Measurements from ENCODE around the gene TIMP2. TPM values are rescaled to one million over a fixed set of nuclear protein-coding genes. Genes with fewer than 3 reads are reported as not detected.

The TIMP2 gene
- total RNA-seq, 3 donors from 2014 or later: 72.0 to 344 (median 112) TPM

DNA sequence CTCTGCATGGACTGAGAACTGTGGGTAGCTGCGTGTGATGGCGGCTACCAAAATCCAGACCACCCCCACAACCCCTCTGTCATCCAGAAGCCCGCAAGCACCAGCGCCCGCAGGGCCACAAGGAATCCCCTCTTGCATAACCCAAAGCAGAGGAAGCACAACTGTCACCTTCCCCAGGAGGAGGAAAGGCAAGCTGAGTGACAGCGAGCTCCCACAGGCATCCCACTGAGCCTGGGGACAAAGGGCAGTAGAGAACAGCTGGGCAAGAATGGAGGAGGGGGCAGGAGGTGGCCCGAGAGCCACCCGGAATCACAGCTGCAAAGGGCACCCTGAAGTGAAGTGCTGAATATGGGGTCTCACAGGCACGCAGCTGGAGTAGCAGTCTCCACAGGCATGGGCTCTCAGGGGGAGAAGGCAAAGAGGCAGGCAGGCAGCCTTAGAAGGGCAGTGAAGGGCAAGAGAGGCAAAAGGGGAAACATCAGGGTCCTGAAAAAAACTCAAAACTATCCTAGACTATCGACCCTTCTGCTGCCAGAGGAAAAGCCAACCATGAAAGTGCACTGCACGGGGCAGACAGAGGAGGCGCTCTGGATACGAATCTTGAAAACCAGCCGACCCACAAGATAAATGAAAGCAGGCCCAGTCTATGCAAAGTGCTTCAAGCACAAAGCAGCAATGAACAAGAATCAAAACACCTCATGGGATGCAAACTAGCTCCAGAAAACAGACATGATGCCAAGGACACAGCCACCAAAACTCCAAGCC, 101.7 kb downstream of the TIMP2 start:
- Histone ChIP-seq H3K27ac (peak overlapping the region in 1 of 2 donors; percentile 9), H3K36me3 (no peaks in the 10 kb centered on the region), H3K4me3 (no peak overlapping the region), H3K27me3 (no peaks in the 10 kb centered on the region), H3K9me3 (no peaks in the 10 kb centered on the region), H3K4me1 (no peaks in the 10 kb centered on the region)
- TF ChIP-seq CTCF (IDR thresholded peaks at IDR 0.05) (no peak), POLR2A (IDR thresholded peaks at IDR 0.05) (no peak), POLR2AphosphoS5 (IDR thresholded peaks at IDR 0.05) (no peak)
- no peak for DNase-seq (ENCODE audit: low spot score in 2 of 2)
- intact Hi-C loops (cut with DNase I; ENCODE audit: low total_unique reads): no loop called here

GRCh38 chr17:78822552-78822951, 102.6 kb downstream of the TIMP2 start:
- TF ChIP-seq POLR2AphosphoS5 (IDR thresholded peaks at IDR 0.05) (no peak), POLR2A (IDR thresholded peaks at IDR 0.05) (no peak), CTCF (IDR thresholded peaks at IDR 0.05) (no peak)
- peak overlapping the region in 1 of 3 donors; percentile 34 for H3K4me3 ChIP-seq
- H3K9me3 ChIP-seq: no peaks in the 10 kb centered on the region
- peak overlapping the region; percentile 61 to 83 for H3K27ac ChIP-seq
- DNase-seq (ENCODE audit: low spot score in 2 of 2): no peak
- H3K36me3 ChIP-seq: peaks cover 5% of the 10 kb centered on the region
- intact Hi-C loops (cut with DNase I; ENCODE audit: low total_unique reads): no loop called here
- no peaks in the 10 kb centered on the region for H3K4me1 ChIP-seq
- no peaks in the 10 kb centered on the region for H3K27me3 ChIP-seq

DNA sequence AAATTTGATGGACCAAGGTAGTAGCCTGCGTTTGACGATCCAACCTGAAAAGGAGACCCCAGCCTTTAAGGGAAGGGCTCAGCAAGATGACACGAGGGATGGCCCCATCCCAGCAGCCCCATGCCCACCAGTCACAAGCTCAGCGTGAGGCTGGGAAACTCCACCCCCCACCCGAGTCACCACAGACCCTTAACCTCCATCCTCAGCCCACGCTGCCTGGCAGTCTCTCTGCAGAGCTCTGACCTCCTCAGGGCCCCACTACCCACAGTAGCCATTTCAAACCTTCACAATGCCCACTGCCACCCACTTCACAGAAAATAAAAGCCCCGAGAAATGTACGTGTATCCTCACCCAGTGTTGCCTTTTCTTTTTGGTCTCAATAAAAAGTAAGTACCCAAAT, 103.2 kb downstream of the TIMP2 start:
- H3K27me3 ChIP-seq: no peaks in the 10 kb centered on the region
- H3K9me3 ChIP-seq: no peaks in the 10 kb centered on the region
- TF ChIP-seq CTCF (IDR thresholded peaks at IDR 0.05) (no peak), POLR2A (IDR thresholded peaks at IDR 0.05) (no peak), POLR2AphosphoS5 (IDR thresholded peaks at IDR 0.05) (no peak)
- peaks cover 5% of the 10 kb centered on the region for H3K36me3 ChIP-seq
- H3K4me1 ChIP-seq: no peaks in the 10 kb centered on the region
- peak overlapping the region; percentile 61 to 83 for H3K27ac ChIP-seq
- no peak for DNase-seq (ENCODE audit: low spot score in 2 of 2)
- no peak overlapping the region for H3K4me3 ChIP-seq
- intact Hi-C loops (cut with DNase I; ENCODE audit: low total_unique reads): no loop called here

DNA sequence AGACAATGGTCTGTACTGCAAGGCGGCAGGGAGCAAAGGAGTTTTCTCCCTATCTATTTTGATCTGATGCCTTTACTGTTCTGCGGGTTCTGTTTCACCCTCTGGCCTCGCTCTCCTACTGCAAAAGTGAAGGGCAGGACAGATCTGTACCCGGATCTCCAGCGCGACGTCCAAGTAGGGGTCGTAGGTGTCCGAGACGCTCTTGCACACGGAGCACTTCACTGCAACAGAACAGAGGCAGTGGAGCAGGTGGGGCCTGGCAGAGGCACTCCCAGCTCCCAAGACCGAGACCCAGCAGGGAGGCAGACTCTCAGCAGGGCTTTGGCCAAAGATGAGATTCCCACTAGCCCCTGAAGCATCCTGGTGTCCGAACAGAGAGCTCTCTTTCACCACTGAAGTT, 104.3 kb downstream of the TIMP2 start:
- H3K9me3 ChIP-seq: no peaks in the 10 kb centered on the region
- no peak overlapping the region for H3K27ac ChIP-seq
- TF ChIP-seq CTCF (IDR thresholded peaks at IDR 0.05) (no peak), POLR2A (IDR thresholded peaks at IDR 0.05) (no peak), POLR2AphosphoS5 (IDR thresholded peaks at IDR 0.05) (no peak)
- no peaks in the 10 kb centered on the region for H3K27me3 ChIP-seq
- peaks cover 5% of the 10 kb centered on the region for H3K36me3 ChIP-seq
- H3K4me3 ChIP-seq: no peak overlapping the region
- intact Hi-C loops (cut with DNase I; ENCODE audit: low total_unique reads): no loop called here
- no peak for DNase-seq (ENCODE audit: low spot score in 2 of 2)
- H3K4me1 ChIP-seq: no peaks in the 10 kb centered on the region

All from breast epithelium (tissue), 4 donors.